ENCODE results near the gene THPO.

DNA sequence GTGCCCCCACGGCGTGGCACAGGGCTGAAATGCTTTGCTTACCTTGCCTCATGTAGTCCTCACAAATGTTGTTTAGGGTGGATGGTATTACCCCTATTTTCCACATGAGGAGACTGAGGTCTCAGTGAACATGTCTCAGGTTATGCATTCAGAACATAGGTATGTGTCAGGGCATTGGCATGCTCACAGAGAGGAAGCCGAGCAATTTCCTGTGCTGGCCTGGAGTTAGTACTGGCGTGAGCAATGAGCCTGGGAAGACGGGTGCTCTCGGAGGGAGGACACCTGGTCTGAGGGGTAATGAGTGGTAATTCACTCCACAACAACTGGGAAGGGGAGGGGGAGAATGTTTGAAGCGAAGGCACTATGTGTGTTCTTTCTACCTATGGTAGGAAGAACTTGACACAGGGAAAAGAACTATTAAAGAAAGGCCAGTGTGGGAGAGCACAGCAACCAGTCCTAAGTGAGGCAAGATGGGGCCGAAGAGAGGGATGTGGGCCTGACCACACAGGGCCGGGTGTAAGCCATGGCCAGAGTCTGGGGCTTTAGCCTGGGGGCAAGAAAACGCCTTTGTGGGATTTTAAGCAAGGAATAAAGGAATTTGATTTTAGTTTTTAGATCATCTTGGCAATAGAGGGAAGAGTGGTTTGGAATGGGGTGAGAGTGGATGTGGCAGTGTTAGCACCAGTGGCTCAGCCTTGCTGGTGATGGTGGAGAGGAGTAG is 45.5 kb downstream of the THPO start:
- TF ChIP-seq, protein P1, sequence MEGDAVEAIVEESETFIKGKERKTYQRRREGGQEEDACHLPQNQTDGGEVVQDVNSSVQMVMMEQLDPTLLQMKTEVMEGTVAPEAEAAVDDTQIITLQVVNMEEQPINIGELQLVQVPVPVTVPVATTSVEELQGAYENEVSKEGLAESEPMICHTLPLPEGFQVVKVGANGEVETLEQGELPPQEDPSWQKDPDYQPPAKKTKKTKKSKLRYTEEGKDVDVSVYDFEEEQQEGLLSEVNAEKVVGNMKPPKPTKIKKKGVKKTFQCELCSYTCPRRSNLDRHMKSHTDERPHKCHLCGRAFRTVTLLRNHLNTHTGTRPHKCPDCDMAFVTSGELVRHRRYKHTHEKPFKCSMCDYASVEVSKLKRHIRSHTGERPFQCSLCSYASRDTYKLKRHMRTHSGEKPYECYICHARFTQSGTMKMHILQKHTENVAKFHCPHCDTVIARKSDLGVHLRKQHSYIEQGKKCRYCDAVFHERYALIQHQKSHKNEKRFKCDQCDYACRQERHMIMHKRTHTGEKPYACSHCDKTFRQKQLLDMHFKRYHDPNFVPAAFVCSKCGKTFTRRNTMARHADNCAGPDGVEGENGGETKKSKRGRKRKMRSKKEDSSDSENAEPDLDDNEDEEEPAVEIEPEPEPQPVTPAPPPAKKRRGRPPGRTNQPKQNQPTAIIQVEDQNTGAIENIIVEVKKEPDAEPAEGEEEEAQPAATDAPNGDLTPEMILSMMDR (IDR thresholded peaks at IDR 0.05; ENCODE audit: insufficient read depth, low read length, poor library complexity, severe bottlenecking) = no peak
- TF ChIP-seq EZH2phosphoT487 (conservative IDR thresholded peaks at IDR 0.05; ENCODE audit: low read length) = no peak

Measured in SU-DHL-6 (cell line).